Progenitor cell of endocrine pancreas (in vitro differentiated cells): ENCODE results near the gene LOC128125822.
"Not testable (repeated sequence)": the region's sequence is repeated elsewhere in the genome, so short reads cannot be mapped to it uniquely, and the experiment has no call there.

Experiments used
- DNase-seq: peaks from one replicate; pipeline ENCODE4 v3.0.0; 2021; ENCODE audit warnings: low spot score; ENCODE audit not compliant: unreplicated experiment
- H3K27ac Mint-ChIP-seq: 2 replicates; pipeline ENCODE4 v1.8.0; 2021; ENCODE audit warnings: mild to moderate bottlenecking, moderate library complexity, mixed read lengths
- H3K27me3 Mint-ChIP-seq: 2 replicates; pipeline ENCODE4 v1.8.0; 2021; ENCODE audit warnings: mixed read lengths
- H3K36me3 Mint-ChIP-seq: 2 replicates; pipeline ENCODE4 v1.8.0; 2022; ENCODE audit warnings: mixed read lengths; ENCODE audit not compliant: insufficient read depth
- H3K4me1 Mint-ChIP-seq: 2 replicates; pipeline ENCODE4 v1.8.0; 2021; ENCODE audit warnings: low read depth, mixed read lengths
- H3K4me3 Mint-ChIP-seq: 2 replicates; pipeline ENCODE4 v1.8.0; 2021; ENCODE audit warnings: low read depth, mild to moderate bottlenecking, moderate library complexity, mixed read lengths
- H3K9me3 Mint-ChIP-seq: 2 replicates; pipeline ENCODE4 v1.8.0; 2021; ENCODE audit warnings: low read depth, mixed read lengths
- TF ChIP-seq, protein P1 (sequence below): fragments of 200-600 bp; sonication (generic); IDR thresholded peaks from one replicate; pipeline ENCODE4 v1.5.0; 2021; ENCODE audit warnings: antibody characterized with exemption, mild to moderate bottlenecking; ENCODE audit not compliant: unreplicated experiment

Gene LOC128125822

DNA sequence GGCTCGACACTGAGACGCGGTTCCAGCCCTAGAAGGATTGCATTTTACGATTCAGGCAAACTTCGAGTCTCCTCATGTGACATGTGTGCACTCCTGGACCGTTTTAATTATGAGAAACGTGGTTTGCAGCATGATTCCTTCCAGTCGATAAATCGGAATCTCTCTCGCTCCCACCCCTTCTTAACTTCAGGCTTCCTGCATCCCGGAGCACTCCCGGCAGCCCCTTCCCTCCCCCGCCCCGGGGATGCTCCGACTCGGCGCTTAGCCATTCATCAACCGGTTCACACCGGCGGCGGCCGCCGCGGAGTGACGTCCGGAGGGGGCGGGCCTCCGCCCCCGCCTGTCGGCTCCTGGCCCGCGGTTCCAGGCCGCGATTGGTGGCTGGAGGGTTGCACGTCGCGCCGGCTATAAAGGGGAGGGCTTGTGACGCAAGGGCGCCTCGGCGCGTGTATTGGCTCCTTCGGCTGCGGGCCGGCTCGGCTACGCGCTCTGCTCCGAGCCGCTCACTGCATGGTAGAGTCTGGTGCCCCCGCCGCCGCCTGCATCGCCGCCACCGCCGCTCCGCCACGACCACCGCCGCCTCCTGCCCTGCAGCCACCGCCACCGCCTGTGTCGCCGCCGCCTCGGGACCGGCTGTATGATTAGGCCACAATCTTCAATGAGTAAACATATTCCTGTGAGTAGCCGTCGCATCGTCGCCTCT, at the start of gene LOC128125822, which contains the start of gene PTP4A1:
Gene LOC128125822 (plus strand): TSS at position 437 of the 703 bp plus-strand sequence.
Gene PTP4A1 (plus strand): TSS at position 437 of the 703 bp plus-strand sequence. CDS start 4,401 bp downstream, outside the sequence.
- Mint-ChIP-seq H3K27ac (peak within 1 kb of the TSS; percentile 99), H3K36me3 (peaks cover 10% of the 10 kb centered on the region), H3K4me1 (peaks cover 44% of the 10 kb centered on the region), H3K9me3 (no peaks in the 10 kb centered on the region), H3K4me3 (peak within 1 kb of the TSS; percentile 91), H3K27me3 (no peaks in the 10 kb centered on the region)
- TF ChIP-seq, protein P1, sequence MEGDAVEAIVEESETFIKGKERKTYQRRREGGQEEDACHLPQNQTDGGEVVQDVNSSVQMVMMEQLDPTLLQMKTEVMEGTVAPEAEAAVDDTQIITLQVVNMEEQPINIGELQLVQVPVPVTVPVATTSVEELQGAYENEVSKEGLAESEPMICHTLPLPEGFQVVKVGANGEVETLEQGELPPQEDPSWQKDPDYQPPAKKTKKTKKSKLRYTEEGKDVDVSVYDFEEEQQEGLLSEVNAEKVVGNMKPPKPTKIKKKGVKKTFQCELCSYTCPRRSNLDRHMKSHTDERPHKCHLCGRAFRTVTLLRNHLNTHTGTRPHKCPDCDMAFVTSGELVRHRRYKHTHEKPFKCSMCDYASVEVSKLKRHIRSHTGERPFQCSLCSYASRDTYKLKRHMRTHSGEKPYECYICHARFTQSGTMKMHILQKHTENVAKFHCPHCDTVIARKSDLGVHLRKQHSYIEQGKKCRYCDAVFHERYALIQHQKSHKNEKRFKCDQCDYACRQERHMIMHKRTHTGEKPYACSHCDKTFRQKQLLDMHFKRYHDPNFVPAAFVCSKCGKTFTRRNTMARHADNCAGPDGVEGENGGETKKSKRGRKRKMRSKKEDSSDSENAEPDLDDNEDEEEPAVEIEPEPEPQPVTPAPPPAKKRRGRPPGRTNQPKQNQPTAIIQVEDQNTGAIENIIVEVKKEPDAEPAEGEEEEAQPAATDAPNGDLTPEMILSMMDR, result no peak
- DNase-seq, result peak; percentile 96

DNA sequence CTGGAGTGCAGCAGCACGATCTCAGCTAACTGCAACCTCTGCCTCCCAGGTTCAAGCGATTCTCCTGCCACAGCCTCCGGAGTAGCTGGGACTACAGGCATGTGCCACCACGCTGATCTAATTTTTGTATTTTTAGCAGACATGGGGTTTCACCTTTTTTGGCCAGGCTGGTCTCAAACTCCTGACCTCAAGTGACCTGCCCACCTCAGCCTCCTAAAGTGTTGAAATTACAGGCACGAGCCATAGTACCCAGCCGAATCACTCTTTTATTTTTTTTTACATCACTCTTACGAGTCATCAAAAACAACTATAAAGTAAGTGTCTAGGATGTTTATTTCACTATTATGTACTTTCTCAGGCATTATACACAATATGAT, 49.4 kb upstream of the LOC128125822 start:
- H3K27me3 Mint-ChIP-seq, DNase-seq, H3K4me3 Mint-ChIP-seq, H3K9me3 Mint-ChIP-seq, H3K36me3 Mint-ChIP-seq, H3K27ac Mint-ChIP-seq: not testable (repeated sequence)
- peaks cover 25% of the 10 kb centered on the region for H3K4me1 Mint-ChIP-seq

DNA sequence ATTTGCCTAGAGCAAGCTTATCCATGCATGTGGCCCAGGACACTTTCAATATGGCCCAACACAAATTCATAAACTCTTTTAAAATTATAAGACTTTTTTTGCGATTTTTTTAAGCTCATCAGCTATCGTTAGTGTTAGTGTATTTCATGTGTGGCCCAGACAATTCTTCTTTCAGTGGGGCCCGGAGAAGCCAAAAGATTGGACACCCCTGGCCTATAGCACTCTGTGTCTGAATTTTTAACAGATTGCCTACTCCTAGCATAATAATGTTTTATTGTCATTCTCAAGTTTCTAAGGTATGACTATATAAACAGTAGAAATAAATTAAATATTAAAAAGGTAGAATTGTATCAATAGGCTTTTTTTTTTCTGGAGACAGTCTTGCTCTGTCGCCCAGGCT, 48.6 kb upstream of the LOC128125822 start:
- no peak for DNase-seq
- no peaks in the 10 kb centered on the region for H3K36me3 Mint-ChIP-seq
- peaks cover 22% of the 10 kb centered on the region for H3K4me1 Mint-ChIP-seq
- H3K27ac Mint-ChIP-seq, result no peak overlapping the region
- no peaks in the 10 kb centered on the region for H3K9me3 Mint-ChIP-seq
- H3K27me3 Mint-ChIP-seq, result no peaks in the 10 kb centered on the region
- no peak overlapping the region for H3K4me3 Mint-ChIP-seq
- TF ChIP-seq, protein P1, result no peak

DNA sequence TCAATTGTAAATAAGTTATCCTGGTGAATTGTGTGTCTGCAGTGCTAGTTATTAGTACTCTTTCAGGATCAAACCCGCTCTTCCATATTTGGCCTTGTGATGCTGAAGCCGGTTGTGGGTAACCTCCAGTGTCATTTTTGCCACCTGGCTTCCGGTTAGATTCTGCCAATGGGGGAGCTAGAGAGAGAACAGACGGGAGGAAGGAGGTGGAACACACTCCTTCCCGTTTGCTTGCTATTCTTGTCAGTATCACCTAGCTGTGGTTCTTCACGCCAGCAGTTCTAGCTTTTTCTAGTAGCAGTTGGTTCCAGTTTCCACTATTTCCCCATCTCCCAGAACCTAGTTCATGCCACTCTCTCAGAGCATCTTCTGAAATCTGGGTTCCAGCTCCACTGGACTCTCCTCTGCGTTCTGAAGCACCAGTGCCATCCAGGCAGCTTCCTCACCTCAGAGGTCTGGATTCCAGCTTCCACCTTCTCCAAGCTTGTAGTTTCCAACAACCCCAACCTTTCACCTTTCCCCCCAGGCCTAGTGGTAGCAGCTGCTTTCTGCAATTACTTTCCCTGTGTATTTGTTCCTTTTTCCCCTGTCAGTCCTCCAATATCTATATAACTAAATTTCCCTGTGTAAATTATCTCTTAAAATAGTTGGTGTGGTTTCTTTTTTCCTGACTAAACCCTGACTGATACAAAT, 46.9 kb upstream of the LOC128125822 start:
- H3K4me1 Mint-ChIP-seq, result peaks cover 19% of the 10 kb centered on the region
- H3K27me3 Mint-ChIP-seq, result no peaks in the 10 kb centered on the region
- H3K36me3 Mint-ChIP-seq, result no peaks in the 10 kb centered on the region
- no peaks in the 10 kb centered on the region for H3K9me3 Mint-ChIP-seq
- no peak overlapping the region for H3K4me3 Mint-ChIP-seq
- no peak for DNase-seq
- no peak overlapping the region for H3K27ac Mint-ChIP-seq
- TF ChIP-seq, protein P1, result no peak

DNA sequence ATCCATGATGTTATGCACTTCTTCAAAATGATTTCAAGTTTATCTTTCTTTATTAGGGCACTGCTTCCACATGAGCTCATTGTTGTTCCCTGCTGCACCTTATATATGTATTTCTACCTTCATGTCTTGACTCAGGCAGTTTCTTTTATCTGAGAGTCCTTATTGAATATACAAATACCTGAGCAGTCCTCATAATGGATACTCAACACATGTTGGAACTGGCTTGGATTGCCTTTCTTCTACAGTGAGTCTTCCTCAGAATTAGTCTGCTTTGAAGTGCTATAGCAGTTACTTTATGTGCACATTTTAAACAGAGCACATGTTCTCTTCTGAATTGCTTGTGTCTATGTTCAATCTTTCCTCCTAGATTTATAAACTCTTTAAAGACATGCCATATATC, 45.3 kb upstream of the LOC128125822 start:
- H3K4me1 Mint-ChIP-seq, result peaks cover 12% of the 10 kb centered on the region
- DNase-seq, result no peak
- no peak overlapping the region for H3K4me3 Mint-ChIP-seq
- TF ChIP-seq, protein P1, result no peak
- no peak overlapping the region for H3K27ac Mint-ChIP-seq
- H3K27me3 Mint-ChIP-seq, result no peaks in the 10 kb centered on the region
- no peaks in the 10 kb centered on the region for H3K36me3 Mint-ChIP-seq
- H3K9me3 Mint-ChIP-seq, result no peaks in the 10 kb centered on the region
